ENCODE results near the gene RAB30.

DNA sequence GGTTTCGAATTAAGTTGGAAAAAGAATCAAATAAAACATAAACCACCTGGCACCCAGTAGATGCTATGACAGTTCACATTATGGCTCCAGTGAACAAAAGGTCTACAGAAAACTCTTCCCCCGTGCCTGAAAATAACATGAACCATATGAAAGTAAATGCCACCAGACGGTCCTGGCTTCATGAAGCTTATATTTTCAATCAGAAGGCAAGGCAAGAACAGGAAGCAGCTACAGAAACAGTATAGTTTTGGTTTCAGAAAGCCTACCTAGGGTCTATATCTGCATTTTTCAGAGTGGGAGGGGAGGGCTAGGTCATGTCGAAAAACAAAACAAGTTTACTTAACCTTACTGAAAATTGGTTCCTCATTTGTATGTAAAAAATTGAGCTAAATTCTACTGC, 9.8 kb downstream of the RAB30 start:
- no peak for TF ChIP-seq POLR2A (IDR thresholded peaks at IDR 0.05)
- TF ChIP-seq, protein P1, sequence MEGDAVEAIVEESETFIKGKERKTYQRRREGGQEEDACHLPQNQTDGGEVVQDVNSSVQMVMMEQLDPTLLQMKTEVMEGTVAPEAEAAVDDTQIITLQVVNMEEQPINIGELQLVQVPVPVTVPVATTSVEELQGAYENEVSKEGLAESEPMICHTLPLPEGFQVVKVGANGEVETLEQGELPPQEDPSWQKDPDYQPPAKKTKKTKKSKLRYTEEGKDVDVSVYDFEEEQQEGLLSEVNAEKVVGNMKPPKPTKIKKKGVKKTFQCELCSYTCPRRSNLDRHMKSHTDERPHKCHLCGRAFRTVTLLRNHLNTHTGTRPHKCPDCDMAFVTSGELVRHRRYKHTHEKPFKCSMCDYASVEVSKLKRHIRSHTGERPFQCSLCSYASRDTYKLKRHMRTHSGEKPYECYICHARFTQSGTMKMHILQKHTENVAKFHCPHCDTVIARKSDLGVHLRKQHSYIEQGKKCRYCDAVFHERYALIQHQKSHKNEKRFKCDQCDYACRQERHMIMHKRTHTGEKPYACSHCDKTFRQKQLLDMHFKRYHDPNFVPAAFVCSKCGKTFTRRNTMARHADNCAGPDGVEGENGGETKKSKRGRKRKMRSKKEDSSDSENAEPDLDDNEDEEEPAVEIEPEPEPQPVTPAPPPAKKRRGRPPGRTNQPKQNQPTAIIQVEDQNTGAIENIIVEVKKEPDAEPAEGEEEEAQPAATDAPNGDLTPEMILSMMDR (IDR thresholded peaks at IDR 0.05) = no peak

Data from gastroesophageal sphincter (tissue), 3 donors.